GM18498 (cell line): ENCODE results near the gene HS3ST3B1.

Experiments
- ATAC-seq: cut with Tn5 transposase; IDR thresholded peaks from one replicate; pipeline ENCODE4 v1.9.1; 2021; ENCODE audit warnings: mild to moderate bottlenecking, moderate library complexity; ENCODE audit not compliant: unreplicated experiment

HS3ST3B1 gene

GRCh38 chr17:14352136-14352535, 51.3 kb downstream of the HS3ST3B1 start:
- ATAC-seq, result no peak

DNA sequence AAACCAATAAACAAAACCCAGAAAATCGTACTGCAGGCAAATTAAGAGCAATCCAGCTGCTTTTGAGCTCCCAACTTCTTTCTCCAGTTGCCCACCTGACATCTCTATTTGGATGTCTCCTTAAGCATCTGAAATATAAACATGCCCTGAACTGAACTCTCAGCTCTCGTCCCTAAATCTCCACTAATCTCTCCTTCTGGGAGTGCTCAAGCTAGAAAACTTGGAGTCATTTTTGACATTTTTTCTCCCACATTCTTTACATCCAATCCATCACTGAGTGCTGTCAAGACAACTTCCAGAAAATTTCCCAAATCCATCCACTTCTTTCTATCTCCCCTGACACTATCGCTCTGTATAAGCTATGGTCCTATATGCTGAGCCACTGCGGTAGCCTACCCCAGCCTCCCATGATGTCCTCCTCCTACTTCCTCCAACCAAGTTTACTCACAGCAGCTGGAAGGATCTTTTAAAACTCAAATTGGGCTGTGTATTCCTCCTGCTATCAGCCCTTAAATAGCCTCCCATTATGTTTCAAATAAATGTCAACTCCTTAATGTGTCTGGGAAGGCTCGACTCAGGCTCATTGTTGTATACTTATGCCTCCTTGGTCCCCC, 53.1 kb downstream of the HS3ST3B1 start:
- ATAC-seq, result no peak

GRCh38 chr17:14354807-14355206, 53.9 kb downstream of the HS3ST3B1 start:
- no peak for ATAC-seq

GRCh38 chr17:14355556-14355955, 54.7 kb downstream of the HS3ST3B1 start:
- no peak for ATAC-seq

DNA sequence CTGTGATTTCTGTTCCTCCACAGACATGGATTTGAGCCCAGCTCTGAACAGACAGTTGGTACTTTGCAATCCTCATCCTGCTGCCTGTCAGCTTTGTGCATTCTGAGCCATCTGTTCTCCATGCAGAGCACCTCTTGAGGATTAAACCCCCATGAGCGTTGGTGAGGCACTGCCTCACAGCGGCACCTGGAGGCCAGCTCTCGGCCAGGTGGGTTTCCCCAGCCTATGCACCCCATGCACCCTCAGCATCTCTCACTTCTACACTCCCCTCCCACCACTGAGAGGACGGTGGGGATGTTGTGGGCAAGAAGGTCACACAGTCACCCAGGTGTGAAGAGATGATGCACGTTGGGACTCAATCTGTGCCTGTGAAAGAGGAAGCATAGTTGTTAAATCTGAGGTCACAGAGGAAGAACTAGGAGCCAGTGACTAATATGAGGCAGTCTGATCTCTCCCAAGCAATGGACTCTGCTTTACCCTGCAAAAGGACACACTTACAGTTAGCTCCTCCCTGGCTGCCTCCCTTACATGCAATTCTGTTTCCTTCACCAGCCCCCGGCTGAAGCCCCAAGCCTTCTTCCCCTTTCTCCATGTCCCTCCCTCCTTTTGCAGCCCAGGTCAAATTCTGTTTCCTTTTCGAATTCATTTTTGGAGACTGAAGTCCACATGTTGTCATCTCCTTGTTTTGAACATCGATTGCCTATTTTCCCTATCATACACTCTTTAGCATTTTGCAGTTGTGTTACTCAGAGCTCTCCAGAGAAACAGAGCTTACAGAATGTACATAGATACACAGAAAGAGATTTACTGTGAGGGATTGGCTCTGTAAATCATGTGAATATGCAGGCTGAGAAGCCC, 58.5 kb downstream of the HS3ST3B1 start:
- ATAC-seq, result peak; percentile 97

GRCh38 chr17:14360856-14361255, 60.0 kb downstream of the HS3ST3B1 start:
- ATAC-seq, result no peak

- ATAC-seq, result no peak
Observed at GRCh38 chr17:14361470-14361869, 60.6 kb downstream of the HS3ST3B1 start.

DNA sequence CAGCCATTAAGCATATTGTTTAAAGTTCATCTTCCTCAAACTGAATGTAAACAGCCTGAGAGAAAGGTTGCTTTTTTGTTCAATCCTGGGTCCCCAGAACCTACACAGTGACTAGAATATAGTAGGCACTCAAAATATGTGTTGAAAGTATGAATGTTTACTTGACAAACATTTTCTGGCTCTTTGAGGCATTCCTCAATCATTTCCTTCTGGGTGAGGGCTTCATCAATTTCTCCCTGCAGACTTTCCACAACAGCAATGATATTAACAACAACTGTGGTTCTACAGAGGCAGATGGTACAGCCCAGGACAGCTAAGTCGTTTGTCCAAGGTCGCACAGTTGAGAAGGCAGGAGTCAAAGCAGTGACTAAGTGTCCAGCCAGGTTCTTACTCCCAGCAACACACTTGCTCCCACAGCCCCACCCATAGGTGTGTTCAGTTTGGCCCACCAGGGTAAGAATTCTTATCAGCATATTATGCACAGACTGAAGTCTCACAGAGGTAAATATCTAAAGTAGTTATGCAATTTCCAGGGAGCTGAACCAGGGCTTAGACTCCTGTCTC, 61.1 kb downstream of the HS3ST3B1 start:
- no peak for ATAC-seq

DNA sequence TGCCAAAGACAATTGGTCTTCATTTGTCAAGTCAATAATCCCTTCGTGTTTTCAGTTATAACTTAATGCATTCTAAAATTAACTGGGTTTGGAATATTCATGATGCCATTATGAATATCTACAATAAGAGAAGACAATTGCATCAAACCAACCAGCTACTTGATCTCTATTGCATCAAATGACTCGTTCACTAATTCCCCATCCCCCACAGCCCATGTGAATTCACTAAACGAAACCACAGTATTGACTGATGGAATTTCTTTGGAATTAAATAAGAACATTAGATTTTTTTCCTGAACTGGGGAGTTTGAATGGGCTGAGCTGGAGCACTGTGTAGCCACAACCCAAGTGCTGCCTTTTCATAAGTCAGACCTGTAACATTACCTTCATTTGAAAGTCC, 65.3 kb downstream of the HS3ST3B1 start:
- no peak for ATAC-seq

- ATAC-seq, result no peak
Observed at GRCh38 chr17:14372461-14372860, 71.6 kb downstream of the HS3ST3B1 start.

GRCh38 chr17:14372905-14373613, 72.2 kb downstream of the HS3ST3B1 start:
- no peak for ATAC-seq

- no peak for ATAC-seq
Observed at GRCh38 chr17:14373614-14374259, 72.9 kb downstream of the HS3ST3B1 start.

GRCh38 chr17:14374268-14374667, 73.4 kb downstream of the HS3ST3B1 start:
- ATAC-seq, result no peak

GRCh38 chr17:14376666-14377065, 75.8 kb downstream of the HS3ST3B1 start:
- ATAC-seq, result no peak

- ATAC-seq, result no peak
Observed at GRCh38 chr17:14381606-14382005, 80.7 kb downstream of the HS3ST3B1 start.

DNA sequence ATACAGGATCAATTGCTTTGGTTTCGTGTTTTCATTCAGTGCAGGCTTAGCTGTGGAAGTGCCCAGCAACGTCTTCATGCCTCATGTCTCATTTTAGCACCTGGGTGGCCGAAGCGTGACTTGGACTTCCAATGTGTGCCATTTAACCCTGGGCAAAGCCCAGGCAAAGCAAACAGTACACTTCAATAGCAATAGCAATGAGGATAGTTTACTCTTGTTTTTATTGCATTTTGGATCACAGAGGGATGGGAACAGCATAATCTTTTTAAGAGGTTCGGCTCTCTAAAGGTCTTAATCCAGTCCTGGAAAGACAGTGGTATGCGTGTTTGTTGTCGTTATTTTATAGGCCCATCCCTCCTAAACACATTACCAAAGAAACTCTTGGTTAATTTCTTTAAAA, 86.2 kb downstream of the HS3ST3B1 start:
- no peak for ATAC-seq

- ATAC-seq, result no peak
Observed at GRCh38 chr17:14389681-14390080, 88.8 kb downstream of the HS3ST3B1 start.

DNA sequence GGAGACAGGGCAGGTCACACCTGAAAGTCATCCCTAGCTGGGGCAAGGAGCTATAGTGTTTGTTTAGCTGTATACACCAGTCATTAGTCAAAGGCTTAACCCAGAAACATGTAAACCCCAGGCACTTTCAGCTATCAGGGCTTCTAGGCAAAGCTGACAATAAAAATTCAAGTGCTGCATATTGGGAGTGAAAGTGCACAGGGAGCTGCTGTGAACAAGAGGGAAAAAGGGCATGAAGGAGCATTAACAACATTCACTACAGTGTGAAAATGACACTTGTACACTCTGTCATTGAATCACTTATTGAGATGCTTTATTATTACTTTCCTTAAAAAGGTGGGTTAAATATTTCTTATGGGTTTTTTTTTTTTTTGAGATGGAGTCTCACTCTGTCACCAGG, 92.8 kb downstream of the HS3ST3B1 start:
- no peak for ATAC-seq

- ATAC-seq, result no peak
Observed at GRCh38 chr17:14395255-14395654, 94.4 kb downstream of the HS3ST3B1 start.

DNA sequence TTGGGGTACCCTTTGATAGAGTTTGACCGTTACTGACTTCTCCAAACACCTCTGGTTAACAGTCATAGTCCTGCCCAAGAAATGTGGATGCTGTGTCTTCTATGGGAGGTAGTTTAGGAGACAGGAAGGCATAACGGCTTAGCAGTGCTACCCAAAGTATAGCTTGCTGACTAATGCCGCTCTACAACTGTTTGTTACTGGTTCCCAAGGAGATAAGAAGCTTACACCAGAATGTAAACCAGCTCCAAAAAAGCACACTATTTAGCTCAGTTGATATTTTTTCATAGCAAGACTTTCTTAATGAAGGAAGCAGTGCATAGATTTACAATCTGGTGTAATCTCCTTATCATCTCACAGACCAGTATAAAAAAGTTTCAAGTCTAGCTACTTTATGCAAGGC, 95.7 kb downstream of the HS3ST3B1 start:
- ATAC-seq, result no peak

DNA sequence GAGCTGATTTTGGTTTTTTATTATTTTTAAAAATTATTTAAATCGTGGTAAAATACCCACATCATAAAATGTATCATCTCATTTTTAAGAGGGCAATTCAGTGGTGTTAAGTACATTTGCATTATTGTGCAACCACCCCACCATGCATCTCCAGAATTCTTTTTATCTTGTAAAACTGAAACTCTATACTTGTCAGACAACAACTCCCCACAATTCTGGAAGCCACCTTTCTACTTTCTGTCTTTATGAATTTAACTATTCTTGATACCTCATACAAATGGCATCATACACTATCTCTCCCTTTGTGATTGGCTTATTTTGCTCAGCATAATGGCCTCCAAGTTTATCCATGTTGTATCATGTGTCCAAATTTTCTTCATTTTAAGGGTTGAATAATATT, 97.9 kb downstream of the HS3ST3B1 start:
- ATAC-seq, result no peak
